Parathyroid adenoma (tissue), 2 donors: Measurements from ENCODE around the gene KCNH1.

Experiments used
- H2AFZ ChIP-seq: fragments of 300-600 bp; sonication (generic); one replicate; pipeline ENCODE4 v1.7.0; 2017; ENCODE audit warnings: antibody characterized with exemption, mild to moderate bottlenecking
- H3K27ac ChIP-seq: fragments of 300-600 bp; sonication (generic); one replicate; pipeline ENCODE4 v1.7.0; 2017
- H3K27me3 ChIP-seq: fragments of 300-600 bp; sonication (generic); one replicate; pipeline ENCODE4 v1.7.0; 2017; ENCODE audit warnings: low read length; ENCODE audit not compliant: control insufficient read depth, insufficient read depth
- H3K36me3 ChIP-seq: fragments of 300-600 bp; sonication (generic); one replicate; pipeline ENCODE4 v1.7.0; 2017; ENCODE audit warnings: low read length; ENCODE audit not compliant: control insufficient read depth, insufficient read depth
- H3K4me1 ChIP-seq: fragments of 300-600 bp; sonication (generic); one replicate; pipeline ENCODE4 v1.7.0; 2017; ENCODE audit warnings: control low read depth
- H3K4me2 ChIP-seq: fragments of 300-600 bp; sonication (generic); one replicate; pipeline ENCODE4 v1.7.0; 2017; ENCODE audit warnings: low read length
- H3K4me3 ChIP-seq: fragments of 300-600 bp; sonication (generic); one replicate; pipeline ENCODE4 v1.7.0; 2017; ENCODE audit warnings: low read depth, low read length
- H3K79me2 ChIP-seq: fragments of 300-600 bp; sonication (generic); one replicate; pipeline ENCODE4 v1.7.0; 2017; ENCODE audit warnings: control low read depth
- H3K9ac ChIP-seq: fragments of 300-600 bp; sonication (generic); one replicate; pipeline ENCODE4 v1.7.0; 2017; ENCODE audit warnings: mild to moderate bottlenecking
- H3K9me3 ChIP-seq: fragments of 300-600 bp; sonication (generic); one replicate; pipeline ENCODE4 v1.7.0; 2017; ENCODE audit warnings: low read length; ENCODE audit not compliant: control insufficient read depth
- CTCF ChIP-seq: fragments of 300-600 bp; sonication (generic); IDR thresholded peaks from one replicate; pipeline ENCODE4 v1.7.0; 2017; ENCODE audit warnings: antibody characterized with exemption, mild to moderate bottlenecking
- donor health status: primary hyperparathyroidism.

KCNH1 gene

GRCh38 chr1:211158866-211159265 lies 24.9 kb upstream of the KCNH1 start:
- no peaks in the 10 kb centered on the region for H3K36me3 ChIP-seq
- H3K4me3 ChIP-seq, result no peak overlapping the region
- H3K27ac ChIP-seq, result no peak overlapping the region
- H3K4me1 ChIP-seq, result no peaks in the 10 kb centered on the region
- no peaks in the 10 kb centered on the region for H3K79me2 ChIP-seq
- no peak overlapping the region for H3K4me2 ChIP-seq
- TF ChIP-seq CTCF, result no peak
- H2AFZ ChIP-seq, result no peak overlapping the region
- H3K27me3 ChIP-seq, result no peaks in the 10 kb centered on the region
- no peak overlapping the region for H3K9ac ChIP-seq
- H3K9me3 ChIP-seq, result no peaks in the 10 kb centered on the region

GRCh38 chr1:211155040-211155439 lies 21.1 kb upstream of the KCNH1 start:
- Histone ChIP-seq H3K27me3 (no peaks in the 10 kb centered on the region), H3K36me3 (no peaks in the 10 kb centered on the region), H3K79me2 (no peaks in the 10 kb centered on the region), H3K4me1 (no peaks in the 10 kb centered on the region), H2AFZ (no peak overlapping the region), H3K27ac (no peak overlapping the region), H3K9ac (no peak overlapping the region), H3K4me3 (no peak overlapping the region), H3K4me2 (no peak overlapping the region), H3K9me3 (no peaks in the 10 kb centered on the region)
- no peak for TF ChIP-seq CTCF

GRCh38 chr1:211153932-211154331 lies 20.0 kb upstream of the KCNH1 start:
- no peaks in the 10 kb centered on the region for H3K4me1 ChIP-seq
- no peak overlapping the region for H3K4me3 ChIP-seq
- H3K9me3 ChIP-seq, result no peaks in the 10 kb centered on the region
- no peaks in the 10 kb centered on the region for H3K27me3 ChIP-seq
- no peaks in the 10 kb centered on the region for H3K79me2 ChIP-seq
- no peak overlapping the region for H3K27ac ChIP-seq
- H3K4me2 ChIP-seq, result no peak overlapping the region
- no peak overlapping the region for H2AFZ ChIP-seq
- no peak for TF ChIP-seq CTCF
- H3K36me3 ChIP-seq, result no peaks in the 10 kb centered on the region
- no peak overlapping the region for H3K9ac ChIP-seq

GRCh38 chr1:211148366-211148765 lies 14.4 kb upstream of the KCNH1 start:
- Histone ChIP-seq H3K27me3 (no peaks in the 10 kb centered on the region), H3K4me3 (no peak overlapping the region), H3K4me1 (no peaks in the 10 kb centered on the region), H2AFZ (no peak overlapping the region), H3K9me3 (no peaks in the 10 kb centered on the region), H3K27ac (no peak overlapping the region), H3K9ac (no peak overlapping the region), H3K36me3 (no peaks in the 10 kb centered on the region), H3K79me2 (no peaks in the 10 kb centered on the region), H3K4me2 (no peak overlapping the region)
- no peak for TF ChIP-seq CTCF

GRCh38 chr1:211145944-211146343 lies 12.0 kb upstream of the KCNH1 start:
- no peak for TF ChIP-seq CTCF
- Histone ChIP-seq H2AFZ (no peak overlapping the region), H3K27me3 (no peaks in the 10 kb centered on the region), H3K9me3 (no peaks in the 10 kb centered on the region), H3K4me2 (no peak overlapping the region), H3K36me3 (no peaks in the 10 kb centered on the region), H3K4me1 (no peaks in the 10 kb centered on the region), H3K27ac (no peak overlapping the region), H3K9ac (no peak overlapping the region), H3K4me3 (no peak overlapping the region), H3K79me2 (no peaks in the 10 kb centered on the region)
